Muscle of arm (tissue), 14 donors: ENCODE data around the gene LRRFIP1. TPM values are rescaled to one million over a fixed set of nuclear protein-coding genes. Genes with fewer than 3 reads are reported as not detected.

Source experiments
- DNase-seq: peaks from one replicate; pipeline ENCODE4 v3.0.0-alpha.2; 2013
- long read RNA-seq, 11 donors: transcript quantifications; one replicate each; lab custom pipeline, GENCODE V29; 2026
- polyA plus RNA-seq, 12 donors: library from polyadenylated mRNA; unstranded; fragments of 120-200 nt; gene quantifications; one replicate each; pipeline ENCODE4 v1.2.1, GENCODE V29; 2013; ENCODE audit not compliant: insufficient read length in 12 of 12

The LRRFIP1 gene
- 100 to 1,000 TPM; 108 to 837 (median 163) TPM for polyA plus RNA-seq
- long read RNA-seq, donor 1, transcript LRRFIP1-202 (8 exons, 3,709 nt) = major isoform, 6 of 47 reads
- long read RNA-seq, donor 1, partial matches to known transcripts = 38 of 47 reads
- long read RNA-seq, donor 1, other reads (novel, unspliced or antisense) = 0 of 47 reads
- long read RNA-seq, donor 2, partial matches to known transcripts = 5 of 7 reads
- long read RNA-seq, donor 2, other reads (novel, unspliced or antisense) = 0 of 7 reads
- long read RNA-seq, donor 3, partial matches to known transcripts = 55 of 56 reads
- long read RNA-seq, donor 3, other reads (novel, unspliced or antisense) = 0 of 56 reads
- long read RNA-seq, donor 4, partial matches to known transcripts = 37 of 40 reads
- long read RNA-seq, donor 4, other reads (novel, unspliced or antisense) = 0 of 40 reads
- long read RNA-seq, donor 5, partial matches to known transcripts = 0 of 1 reads
- long read RNA-seq, donor 5, other reads (novel, unspliced or antisense) = 0 of 1 reads
- long read RNA-seq, donor 6 = 0 reads
- long read RNA-seq, donor 7, partial matches to known transcripts = 0 of 2 reads
- long read RNA-seq, donor 7, other reads (novel, unspliced or antisense) = 0 of 2 reads
- long read RNA-seq, donor 8, partial matches to known transcripts = 0 of 6 reads
- long read RNA-seq, donor 8, other reads (novel, unspliced or antisense) = 0 of 6 reads
- long read RNA-seq, donor 9, partial matches to known transcripts = 0 of 3 reads
- long read RNA-seq, donor 9, other reads (novel, unspliced or antisense) = 0 of 3 reads
- long read RNA-seq, donor 10, partial matches to known transcripts = 6 of 10 reads
- long read RNA-seq, donor 10, other reads (novel, unspliced or antisense) = 0 of 10 reads
- long read RNA-seq, donor 11, partial matches to known transcripts = 0 of 4 reads
- long read RNA-seq, donor 11, other reads (novel, unspliced or antisense) = 0 of 4 reads

- no peak for DNase-seq
Measured at GRCh38 chr2:237627441-237628246, at the start of gene LRRFIP1. LRRFIP1 (plus strand) TSS chr2:237627587; CDS start chr2:237627645, 58 bp downstream.

GRCh38 chr2:237577956-237578870 is 49.2 kb upstream of the LRRFIP1 start:
- no peak for DNase-seq

GRCh38 chr2:237581326-237581725 is 46.1 kb upstream of the LRRFIP1 start:
- DNase-seq = no peak

GRCh38 chr2:237581751-237582746 is 45.3 kb upstream of the LRRFIP1 start:
- DNase-seq = peak; percentile 65

GRCh38 chr2:237583385-237584295 is 43.7 kb upstream of the LRRFIP1 start:
- no peak for DNase-seq

GRCh38 chr2:237585590-237586221 is 41.7 kb upstream of the LRRFIP1 start:
- DNase-seq = no peak

- DNase-seq = no peak
Measured at GRCh38 chr2:237588044-237588696, 39.2 kb upstream of the LRRFIP1 start.

- DNase-seq = no peak
Measured at GRCh38 chr2:237590272-237591140, 36.9 kb upstream of the LRRFIP1 start, which contains the start of gene RAB17. RAB17 (minus strand) TSS chr2:237590734; CDS start chr2:237586154, 4,580 bp downstream.

GRCh38 chr2:237591141-237591881 is 36.1 kb upstream of the LRRFIP1 start:
- DNase-seq = no peak

GRCh38 chr2:237592425-237592980 is 34.9 kb upstream of the LRRFIP1 start:
- no peak for DNase-seq

- no peak for DNase-seq
Measured at GRCh38 chr2:237593036-237593435, 34.4 kb upstream of the LRRFIP1 start.

- DNase-seq = no peak
Measured at GRCh38 chr2:237593596-237594320, 33.6 kb upstream of the LRRFIP1 start.

- no peak for DNase-seq
Measured at GRCh38 chr2:237594514-237594871, 32.9 kb upstream of the LRRFIP1 start.
